GM18507 (cell line): Measurements from ENCODE around the gene MGMT.

ENCODE experiments used
- DNase-seq: peaks from one replicate; pipeline ENCODE4 v3.0.0; 2011; ENCODE audit warnings: low read depth; ENCODE audit not compliant: insufficient read length; ENCODE audit errors: extremely low spot score
- FAIRE-seq: peaks from 2 replicates; lab custom pipeline; 2011; peaks lifted over from hg19 to GRCh38; lab: Jason Lieb, UNC

MGMT gene

DNA sequence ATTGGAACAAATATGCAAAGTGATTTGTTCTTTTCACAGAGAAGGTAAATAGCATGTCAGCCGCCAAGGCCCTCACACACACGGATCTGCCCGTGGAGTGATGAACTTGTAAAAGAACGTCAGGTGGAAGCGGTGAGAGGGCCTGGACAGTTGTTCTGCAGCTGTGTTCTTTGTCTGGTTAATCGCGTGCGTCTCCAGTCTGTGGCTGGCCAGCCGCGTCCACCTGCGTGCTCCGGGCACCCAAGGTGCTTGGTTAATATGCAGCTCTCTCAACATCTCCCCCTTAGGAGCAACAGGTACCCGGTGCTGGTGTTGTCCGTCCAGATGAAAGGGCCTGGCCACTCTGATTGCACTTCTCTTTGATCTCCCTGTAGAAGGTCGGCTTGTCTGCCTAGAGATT lies 162.9 kb downstream of the MGMT start:
- DNase-seq (no peak), FAIRE-seq (no peak)

DNA sequence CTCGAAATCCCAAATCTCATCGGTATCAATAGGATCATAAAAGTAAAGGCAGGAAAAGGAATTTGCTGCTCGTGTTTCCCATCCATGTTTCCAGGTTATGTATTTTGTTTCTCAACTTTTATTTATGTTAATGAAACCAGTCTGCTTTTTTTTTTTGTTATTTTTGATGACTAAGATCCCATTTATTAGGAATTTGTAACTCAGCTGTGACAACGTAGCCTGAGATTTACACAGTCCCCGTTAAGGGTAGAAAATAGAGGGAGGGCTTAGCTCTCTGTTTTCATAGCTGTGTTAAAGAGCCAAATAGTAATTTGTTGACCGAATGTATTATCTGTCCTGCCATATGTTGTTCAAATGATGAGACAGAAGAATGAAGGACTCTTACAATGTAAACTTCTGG lies 164.0 kb downstream of the MGMT start:
- no peak for FAIRE-seq
- DNase-seq = no peak

DNA sequence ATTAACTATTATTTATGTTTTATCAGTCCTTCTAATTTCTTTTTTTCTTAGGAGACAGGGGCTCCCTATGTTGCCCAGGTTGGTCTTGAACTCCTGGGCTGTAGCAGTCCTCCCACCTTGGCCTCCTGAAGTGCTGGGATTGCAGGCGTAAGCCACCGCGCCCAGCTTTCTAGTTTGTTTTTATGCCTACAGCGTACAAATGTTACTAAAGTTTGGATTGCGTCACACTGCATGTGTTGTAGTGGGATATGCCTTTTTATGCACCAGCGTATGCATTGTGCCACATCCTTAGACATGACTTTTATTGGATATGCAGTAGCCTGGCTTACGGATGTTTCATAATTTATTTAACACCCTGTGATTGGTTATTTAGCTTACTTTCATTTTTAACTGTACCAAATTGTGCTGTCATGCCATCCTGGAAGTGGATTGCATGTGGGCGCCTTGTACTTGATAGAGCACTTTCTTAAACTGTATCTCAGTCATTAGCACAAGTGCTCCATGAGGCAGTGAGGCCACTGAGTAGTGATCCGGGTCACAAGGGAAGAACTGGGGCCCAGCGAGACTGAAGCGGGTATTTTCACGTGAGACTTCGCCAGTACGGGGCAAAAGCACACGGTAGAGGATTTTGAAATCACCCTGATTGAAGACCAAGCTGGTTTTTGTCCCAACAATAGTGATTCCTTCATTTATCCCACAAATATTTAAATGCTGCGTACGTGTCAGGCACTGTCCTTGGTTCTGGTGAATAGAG lies 165.0 kb downstream of the MGMT start:
- FAIRE-seq (no peak), DNase-seq (no peak)

DNA sequence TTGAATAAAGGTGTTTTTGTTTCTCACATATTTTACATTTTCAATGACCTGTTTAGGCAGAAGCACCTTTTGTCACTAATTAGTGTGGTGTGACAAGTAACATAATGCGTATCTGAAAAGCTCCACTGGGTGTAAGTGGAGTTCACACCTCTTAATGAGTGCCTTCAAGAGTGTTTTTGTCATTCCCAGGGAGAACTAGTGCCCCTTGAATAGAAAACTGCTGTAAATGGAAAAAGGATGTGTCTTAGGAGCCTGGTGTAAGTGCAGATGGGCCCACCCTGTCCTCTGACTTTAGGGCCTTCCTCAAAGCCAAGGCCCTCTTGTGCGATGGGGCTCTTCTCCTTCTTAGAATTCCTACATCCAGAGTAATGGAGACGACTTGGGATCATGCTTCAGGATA lies 170.0 kb downstream of the MGMT start:
- FAIRE-seq (no peak), DNase-seq (no peak)

DNA sequence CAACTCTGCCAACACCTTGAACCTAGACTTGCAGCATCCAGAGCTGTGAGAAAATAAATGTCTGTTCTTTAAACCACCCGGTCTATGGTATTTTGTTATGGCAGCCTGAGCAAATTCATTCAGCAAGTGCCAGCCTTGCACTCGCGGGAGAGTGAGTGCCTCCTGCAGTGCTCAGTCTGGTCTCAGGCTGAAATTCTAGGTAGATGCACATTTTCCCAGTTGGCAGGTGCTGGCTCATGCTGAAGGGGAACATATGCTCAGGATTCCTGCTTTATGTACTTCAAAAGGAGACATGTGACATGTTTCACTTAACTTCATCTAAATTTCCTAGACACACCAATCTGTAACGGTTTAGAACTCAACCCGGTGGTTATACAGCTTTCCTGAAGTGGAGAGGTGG lies 170.8 kb downstream of the MGMT start:
- DNase-seq (no peak), FAIRE-seq (no peak)

DNA sequence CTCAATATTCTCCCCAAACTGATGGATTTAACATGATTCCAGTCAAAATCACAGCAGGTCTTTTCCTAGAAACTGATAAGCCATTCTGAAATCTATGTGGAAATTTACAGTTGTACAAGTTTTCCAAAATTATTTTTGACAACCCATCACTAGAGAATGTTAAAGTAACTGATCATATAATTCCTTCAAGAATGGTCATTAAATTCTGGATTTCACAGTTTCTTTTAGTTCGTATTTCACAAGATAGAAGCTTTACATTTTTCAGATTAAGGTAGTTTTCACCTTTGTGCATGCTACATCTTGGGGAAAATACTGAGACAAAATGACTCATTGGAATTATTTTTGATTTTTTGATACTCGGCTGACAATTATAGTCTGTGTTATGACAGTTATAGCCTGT lies 174.3 kb downstream of the MGMT start:
- DNase-seq (no peak), FAIRE-seq (no peak)

DNA sequence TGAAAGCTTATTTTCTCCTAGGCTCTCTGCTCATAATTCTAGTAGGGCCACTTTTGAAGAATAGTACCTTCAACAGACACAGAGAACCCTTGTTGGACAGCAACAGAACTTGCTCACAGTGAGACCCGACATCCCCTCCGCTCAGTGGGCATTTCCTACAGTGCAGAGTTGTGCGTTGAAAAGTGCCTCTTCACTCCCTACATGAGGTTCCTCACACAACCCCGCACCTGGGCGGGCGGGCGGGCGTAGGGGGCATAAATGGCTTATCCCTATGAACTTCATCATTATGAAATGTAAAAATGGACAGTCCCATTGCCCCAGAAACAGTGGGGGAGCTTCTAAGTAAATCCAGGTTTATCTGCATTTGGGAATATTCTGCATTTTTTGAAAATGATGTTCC lies 174.9 kb downstream of the MGMT start:
- FAIRE-seq (no peak), DNase-seq (no peak)

DNA sequence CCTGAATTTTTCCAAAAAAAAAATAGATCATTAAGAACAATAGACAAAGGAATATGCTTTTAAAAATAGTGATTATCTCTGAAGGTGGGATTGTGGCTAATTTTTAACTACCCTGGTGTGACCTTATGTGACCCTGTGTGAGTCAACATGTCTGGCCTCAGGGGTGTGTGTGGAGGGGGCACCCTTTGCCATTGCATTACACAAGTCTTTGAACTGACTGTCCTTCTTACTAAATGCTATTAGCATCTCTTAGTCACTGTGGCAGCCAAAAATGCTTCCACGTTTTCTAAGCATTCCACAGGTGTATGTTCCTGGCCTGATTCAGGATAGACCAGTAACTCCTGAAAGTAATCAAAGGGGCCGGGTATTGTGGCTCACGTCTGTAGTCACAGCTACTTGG lies 175.4 kb downstream of the MGMT start:
- FAIRE-seq (no peak), DNase-seq (no peak)

DNA sequence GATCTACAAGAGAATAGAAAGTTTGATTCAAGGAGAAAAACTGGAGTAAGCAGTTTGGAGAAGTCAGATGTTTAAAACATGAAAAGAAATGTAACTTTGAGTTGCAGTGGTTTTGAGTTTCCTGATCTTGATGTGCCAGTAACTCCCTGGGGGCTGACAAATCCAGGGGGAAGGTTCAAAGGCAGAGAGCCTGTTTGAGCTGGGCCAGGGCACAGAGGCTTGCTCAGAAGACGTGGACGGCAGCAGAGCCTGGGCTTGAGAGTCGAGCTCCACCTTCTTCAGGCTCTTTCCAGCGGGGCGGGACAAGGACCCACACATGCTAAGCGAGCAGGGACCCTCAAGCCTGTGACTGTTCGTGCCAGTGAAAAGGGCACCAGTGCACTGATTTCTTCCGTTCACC lies 176.2 kb downstream of the MGMT start:
- no peak for DNase-seq
- no peak for FAIRE-seq

DNA sequence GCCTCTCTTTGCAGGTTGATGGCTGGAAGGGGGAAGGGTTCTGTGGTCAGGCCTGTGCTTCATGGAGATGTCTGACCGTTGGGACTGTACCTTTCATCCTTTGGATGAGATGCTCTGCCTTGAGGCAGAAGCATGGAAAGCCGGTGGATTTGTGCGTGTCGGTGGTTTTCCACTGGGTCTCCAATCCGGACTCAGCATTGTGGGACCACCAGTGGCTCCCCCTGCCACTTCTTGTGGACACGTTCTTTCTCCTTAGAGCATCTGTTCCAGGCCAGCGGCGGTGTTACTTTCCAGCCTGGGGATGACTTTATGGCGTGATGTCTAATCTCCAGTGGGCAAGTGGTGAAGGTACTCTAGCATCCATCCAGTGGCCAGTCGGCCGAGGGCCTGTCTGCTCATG lies 178.4 kb downstream of the MGMT start:
- DNase-seq (no peak), FAIRE-seq (no peak)

DNA sequence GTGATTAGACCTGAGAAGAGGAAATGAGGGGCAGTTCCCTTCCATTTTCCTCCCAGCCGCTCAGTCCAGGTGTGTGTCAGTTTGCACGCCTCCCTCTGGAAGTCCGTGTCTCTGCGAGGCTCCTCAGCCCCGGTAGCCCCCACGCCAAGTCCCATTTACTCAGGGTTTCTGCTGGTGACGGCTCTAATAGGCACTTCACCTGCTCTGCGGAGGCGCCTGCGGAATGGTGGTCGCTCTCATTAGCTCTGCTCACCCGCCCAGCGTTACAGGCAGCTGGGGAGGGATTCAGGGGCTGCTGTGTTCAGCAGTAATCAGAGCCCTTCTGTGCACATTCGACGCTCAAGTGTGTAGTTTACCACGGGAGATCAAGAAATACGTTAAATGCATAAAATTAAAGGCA lies 179.9 kb downstream of the MGMT start:
- FAIRE-seq (no peak), DNase-seq (no peak)

DNA sequence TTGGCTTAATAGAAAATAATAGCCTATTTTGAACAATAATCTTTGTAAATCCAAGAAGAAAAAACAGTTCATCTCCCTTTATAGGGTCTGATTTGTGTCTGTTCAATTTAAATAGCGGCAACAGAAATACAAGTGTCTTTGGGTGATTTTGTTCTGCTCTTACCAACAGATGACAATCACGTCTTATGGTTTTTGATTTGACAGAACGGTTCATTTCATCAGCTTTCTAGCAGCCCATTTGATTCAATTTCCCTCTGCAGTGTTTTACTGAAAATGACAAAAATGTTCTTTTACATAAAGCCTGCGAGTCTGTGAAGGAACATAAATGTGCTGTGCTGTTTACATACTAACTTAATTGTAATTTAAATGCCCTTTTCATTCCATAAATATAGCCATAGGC lies 180.5 kb downstream of the MGMT start:
- no peak for FAIRE-seq
- no peak for DNase-seq

DNA sequence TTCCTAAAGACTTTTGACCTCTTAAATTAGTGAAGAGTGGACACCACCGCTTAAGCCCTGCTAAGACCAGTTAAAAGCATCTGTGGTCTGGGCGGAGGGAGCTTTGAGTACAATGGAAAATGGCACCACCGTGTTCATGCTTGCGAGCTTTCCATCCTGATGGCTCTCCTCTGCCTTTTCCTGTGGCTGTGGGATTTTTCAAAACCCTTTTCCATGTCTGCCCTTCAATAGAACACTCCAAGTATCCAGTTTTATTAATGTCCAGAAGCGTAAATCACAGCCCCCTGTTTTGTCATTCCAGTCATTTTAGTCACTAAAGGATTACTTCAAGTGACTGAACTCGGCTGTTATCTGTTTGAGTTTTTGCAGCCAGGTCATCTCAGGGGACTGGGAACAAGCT lies 181.8 kb downstream of the MGMT start:
- FAIRE-seq (no peak), DNase-seq (no peak)

DNA sequence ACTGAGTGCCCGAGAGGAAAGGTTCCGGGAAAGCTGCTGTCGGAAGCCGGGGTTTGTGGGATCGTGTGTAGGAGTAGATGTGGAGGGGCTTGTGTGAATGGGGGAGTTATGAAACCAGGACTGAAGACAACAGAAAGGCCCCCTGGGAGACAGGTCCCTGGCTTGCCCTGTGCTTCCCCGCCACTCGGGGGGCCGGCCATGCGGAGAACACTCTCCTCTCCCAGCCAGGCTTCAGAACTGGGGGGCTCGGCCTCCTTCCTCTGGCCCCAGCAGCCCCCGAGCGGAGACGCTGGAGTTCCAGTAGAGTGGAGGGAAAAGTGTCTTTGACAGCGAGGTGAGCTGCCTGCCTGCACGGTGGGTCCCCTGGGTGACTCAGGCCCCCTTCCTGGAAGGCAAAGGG lies 185.0 kb downstream of the MGMT start:
- no peak for FAIRE-seq
- DNase-seq = no peak

DNA sequence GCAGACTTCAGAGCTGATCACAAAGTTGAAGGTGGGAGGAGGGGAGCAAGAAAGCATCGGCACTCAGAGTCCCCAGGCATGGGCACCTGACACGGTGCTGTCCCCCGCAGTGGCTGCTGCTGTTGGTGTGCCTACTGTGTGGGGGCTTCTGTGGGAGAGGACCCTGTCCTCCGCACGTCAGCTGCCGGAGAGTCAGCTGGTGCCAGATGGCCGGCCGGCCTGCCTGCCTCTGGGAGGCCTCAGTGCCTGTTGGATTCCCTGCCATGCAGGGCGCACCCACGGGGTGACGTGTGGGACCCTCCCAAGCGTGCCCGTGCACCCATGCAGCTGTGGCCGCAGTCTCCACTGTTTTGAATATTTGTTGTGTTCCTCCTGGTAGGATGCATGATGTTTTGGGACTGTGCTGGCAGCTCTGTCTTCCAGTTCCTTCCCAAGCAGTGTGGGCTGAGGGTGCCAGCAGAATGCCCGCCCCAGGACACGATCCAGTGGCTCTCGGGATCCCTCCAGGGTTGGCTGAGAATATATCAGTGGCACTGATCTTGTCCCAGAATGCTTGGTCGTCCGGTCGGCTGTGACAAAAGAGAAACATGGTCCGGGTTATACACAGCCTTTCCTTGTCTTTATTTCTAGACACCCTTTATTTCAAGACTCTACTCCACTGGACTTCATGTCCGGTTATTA lies 185.6 kb downstream of the MGMT start:
- DNase-seq (no peak), FAIRE-seq (no peak)

DNA sequence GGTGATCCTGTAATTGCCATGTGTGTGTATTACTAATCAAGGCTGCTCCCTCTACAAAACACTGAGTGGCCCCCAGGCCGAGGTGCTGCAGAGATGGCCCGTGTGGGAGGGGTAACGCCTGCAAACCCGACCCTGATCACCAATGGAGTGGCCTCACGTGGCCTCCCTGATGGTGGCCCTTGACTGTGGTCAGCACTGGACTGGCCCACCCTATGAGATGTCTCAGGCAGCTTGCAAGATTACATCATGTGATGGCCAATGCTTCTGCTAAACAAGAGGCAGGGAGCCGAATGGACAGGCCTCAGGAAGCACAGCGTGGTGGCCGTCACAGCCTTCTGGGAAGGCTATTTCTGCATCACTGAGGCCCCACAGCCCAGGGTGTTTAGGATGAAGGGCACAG lies 186.4 kb downstream of the MGMT start:
- FAIRE-seq (no peak), DNase-seq (no peak)

DNA sequence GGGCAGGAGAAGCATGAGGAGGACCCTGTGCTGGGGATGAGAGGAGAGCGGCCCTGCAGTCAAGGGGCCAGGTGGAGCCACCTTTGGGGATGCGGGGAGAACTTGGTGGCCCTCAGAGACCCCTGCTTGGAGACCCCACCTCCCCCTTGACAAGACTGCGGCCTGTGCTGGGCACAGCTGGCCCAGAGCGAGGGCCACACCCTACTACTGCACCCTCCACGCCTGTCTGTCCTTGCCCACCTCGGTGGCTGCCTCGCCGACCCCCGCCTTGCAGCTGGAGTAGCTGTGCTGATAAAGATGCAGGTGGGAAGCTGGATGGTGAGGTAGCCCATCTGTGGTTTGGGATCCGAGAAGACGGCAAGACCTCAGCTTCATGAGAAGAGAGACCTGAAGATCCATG lies 186.8 kb downstream of the MGMT start:
- no peak for FAIRE-seq
- DNase-seq = no peak

DNA sequence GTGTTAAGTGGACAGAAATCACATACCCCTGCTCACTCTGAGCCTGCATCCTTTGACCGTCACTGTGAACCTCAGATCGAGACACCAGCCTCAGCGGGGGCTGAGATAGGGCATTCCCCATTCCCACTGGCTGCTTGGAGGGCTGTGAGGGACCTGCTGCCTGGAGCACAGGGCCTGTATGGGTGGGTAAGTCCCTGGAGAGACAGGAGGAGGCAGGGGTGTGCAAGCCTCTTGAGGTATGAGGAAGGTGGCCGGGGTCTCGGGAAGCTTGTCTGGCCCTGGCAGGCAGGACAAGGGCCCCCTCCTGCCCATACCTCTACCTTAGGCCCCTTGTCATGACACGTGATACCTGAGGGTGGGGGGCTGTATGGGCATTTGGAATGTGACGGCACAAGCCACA lies 187.4 kb downstream of the MGMT start:
- no peak for DNase-seq
- no peak for FAIRE-seq

DNA sequence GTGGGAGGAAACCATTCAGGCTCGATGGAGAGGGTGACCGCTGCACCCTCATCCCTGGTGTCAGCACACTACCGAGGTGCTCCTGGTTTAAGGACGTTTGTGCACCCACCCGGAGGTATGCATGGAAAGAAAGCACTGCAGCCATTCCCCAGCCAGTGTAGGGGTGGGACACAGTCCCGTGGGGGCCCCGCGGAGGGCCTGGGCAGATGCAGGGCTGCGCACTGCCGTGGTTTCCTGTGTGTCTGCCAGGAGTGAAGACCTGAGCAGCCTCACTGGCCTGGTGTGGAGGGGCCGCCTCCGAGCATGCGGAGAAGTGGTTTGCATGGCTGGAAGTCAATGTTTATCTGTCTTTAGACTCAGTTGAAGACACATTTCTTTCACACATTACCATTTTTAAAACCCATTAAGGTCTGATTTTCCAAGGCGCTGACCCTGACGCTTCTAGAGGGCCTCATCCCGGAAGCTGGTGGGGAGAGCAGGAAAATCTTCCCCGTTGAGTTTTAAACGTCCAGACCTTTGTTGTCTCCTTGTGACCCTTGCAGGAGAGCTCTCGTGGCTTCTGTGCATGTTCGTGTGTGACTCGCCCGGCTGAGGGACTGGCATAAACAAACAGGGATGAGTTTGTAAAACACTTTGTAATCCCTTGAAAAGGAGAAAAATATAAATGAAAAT lies 188.1 kb downstream of the MGMT start:
- no peak for DNase-seq
- no peak for FAIRE-seq

DNA sequence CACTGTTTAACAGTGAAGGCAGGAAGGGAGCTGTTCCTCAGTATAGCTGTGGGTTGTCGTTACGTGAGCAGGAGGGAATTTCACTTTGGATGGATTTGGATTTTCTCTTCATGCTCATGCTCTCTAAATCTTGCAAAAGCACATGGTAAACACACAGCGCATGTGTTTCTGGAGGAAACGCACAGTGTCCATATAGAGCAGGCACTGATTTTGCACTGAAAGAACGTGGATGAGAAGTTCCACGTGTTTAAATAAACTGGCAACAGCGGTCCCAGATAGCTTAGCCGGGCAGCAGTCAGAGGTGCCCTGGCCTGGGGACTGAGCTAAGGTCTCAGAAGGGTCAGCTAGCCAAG lies 188.6 kb downstream of the MGMT start:
- no peak for FAIRE-seq
- no peak for DNase-seq

DNA sequence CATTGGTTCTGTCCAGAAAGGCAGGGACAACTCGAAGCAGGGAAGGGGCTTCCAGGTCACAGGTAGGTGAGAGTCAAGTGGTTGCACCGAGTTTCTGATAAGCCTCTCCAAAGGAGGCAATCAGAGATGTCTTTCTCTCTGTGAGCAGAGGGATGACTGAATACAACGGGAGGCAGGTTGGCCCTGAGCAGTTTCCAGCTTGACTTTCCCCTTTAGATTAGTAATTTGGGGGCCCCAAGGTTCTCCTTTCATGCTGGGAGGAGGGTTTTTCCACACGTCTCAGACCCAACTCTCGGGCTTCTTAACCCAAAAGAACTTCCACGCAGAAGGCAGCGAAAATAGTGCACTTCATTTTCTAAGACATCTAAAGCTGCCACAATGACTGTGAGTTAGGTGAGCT lies 189.6 kb downstream of the MGMT start:
- FAIRE-seq (no peak), DNase-seq (no peak)
